C4-2B (cell line): ENCODE data around the gene NUP210.

Source experiments
- CTCF ChIP-seq: fragments of 450-650 bp; conservative IDR thresholded peaks from 2 replicates; pipeline ENCODE4 v1.5.1; 2017; ENCODE audit warnings: mild to moderate bottlenecking
- ZFX ChIP-seq: fragments of 450-650 bp; IDR thresholded peaks from 2 replicates; pipeline ENCODE4 v1.6.1; 2017

- TF ChIP-seq CTCF (no peak), ZFX (no peak)
These were observed 140.6 kb downstream of the NUP210 start for GRCh38 chr3:13279532-13279910.
